ENCODE results near the gene ZNF618.

DNA sequence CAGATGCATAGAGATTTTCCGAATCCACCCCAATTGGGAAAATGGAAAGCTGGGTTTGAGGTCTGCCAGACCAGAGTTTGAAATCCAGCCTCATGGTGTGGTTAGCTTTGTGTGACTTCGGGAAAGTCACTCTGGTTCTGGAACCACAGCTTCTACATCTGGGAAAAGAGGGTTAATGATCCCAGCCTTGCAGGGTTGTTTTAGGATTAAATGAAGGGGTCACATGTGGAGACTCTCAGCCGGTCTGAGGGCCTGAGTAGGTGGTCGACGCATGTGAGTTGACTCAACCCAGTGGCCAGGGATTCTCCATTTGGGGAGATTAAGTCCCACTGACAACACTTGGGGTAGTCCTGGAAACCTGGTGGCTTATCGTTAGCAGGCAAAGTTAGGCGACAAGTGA lies 6.1 kb downstream of the ZNF618 start:
- TF ChIP-seq, protein P1, sequence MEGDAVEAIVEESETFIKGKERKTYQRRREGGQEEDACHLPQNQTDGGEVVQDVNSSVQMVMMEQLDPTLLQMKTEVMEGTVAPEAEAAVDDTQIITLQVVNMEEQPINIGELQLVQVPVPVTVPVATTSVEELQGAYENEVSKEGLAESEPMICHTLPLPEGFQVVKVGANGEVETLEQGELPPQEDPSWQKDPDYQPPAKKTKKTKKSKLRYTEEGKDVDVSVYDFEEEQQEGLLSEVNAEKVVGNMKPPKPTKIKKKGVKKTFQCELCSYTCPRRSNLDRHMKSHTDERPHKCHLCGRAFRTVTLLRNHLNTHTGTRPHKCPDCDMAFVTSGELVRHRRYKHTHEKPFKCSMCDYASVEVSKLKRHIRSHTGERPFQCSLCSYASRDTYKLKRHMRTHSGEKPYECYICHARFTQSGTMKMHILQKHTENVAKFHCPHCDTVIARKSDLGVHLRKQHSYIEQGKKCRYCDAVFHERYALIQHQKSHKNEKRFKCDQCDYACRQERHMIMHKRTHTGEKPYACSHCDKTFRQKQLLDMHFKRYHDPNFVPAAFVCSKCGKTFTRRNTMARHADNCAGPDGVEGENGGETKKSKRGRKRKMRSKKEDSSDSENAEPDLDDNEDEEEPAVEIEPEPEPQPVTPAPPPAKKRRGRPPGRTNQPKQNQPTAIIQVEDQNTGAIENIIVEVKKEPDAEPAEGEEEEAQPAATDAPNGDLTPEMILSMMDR (IDR thresholded peaks at IDR 0.05): no peak
- no peak for TF ChIP-seq POLR2A (IDR thresholded peaks at IDR 0.05)
- TF ChIP-seq POLR2AphosphoS5 (IDR thresholded peaks at IDR 0.05): no peak

Measured in stomach (tissue), 4 donors.